Measurements from ENCODE around the gene PSMD6. TPM values are rescaled to one million over a fixed set of nuclear protein-coding genes. Genes with fewer than 3 reads are reported as not detected.

Gene PSMD6
- total and polyA plus RNA-seq, 7 donors, result 49.2 to 71.7 (median 61.9) TPM

GRCh38 chr3:63980019-63980418 lies 43.3 kb downstream of the PSMD6 start:
- no peak for TF ChIP-seq POLR2AphosphoS5 (IDR thresholded peaks at IDR 0.05)
- Histone ChIP-seq H3K27me3 (no peaks in the 10 kb centered on the region), H3K4me3 (no peak overlapping the region), H3K9me3 (no peaks in the 10 kb centered on the region), H3K36me3 (peaks cover 0 to 47% (median 3%) of the 10 kb centered on the region in 4 donors), H3K27ac (peak overlapping the region in 2 of 4 donors; percentile 13 to 49), H3K4me1 (peaks cover 0 to 60% (median 31%) of the 10 kb centered on the region in 4 donors)
- intact Hi-C loops (cut with DNase I), result no loop called here
- WGBS, 2 donors, result 94% methylated on average over 2 of the region's 2 CpGs
- no peak for DNase-seq

GRCh38 chr3:63979093-63979885 lies 44.0 kb downstream of the PSMD6 start:
- TF ChIP-seq EP300 (IDR thresholded peaks at IDR 0.05) (no peak), CTCF (IDR thresholded peaks at IDR 0.05) (no peak), POLR2A (IDR thresholded peaks at IDR 0.05) (no peak), POLR2AphosphoS5 (IDR thresholded peaks at IDR 0.05) (no peak)

GRCh38 chr3:63977893-63978292 lies 45.4 kb downstream of the PSMD6 start:
- no peak for DNase-seq
- Histone ChIP-seq H3K9me3 (no peaks in the 10 kb centered on the region), H3K27ac (no peak overlapping the region), H3K27me3 (no peaks in the 10 kb centered on the region), H3K4me1 (peaks cover 0 to 69% (median 45%) of the 10 kb centered on the region in 4 donors), H3K4me3 (no peak overlapping the region), H3K36me3 (peaks cover 0 to 30% (median 3%) of the 10 kb centered on the region in 4 donors)
- WGBS, 2 donors, result 75 to 79% methylated on average over 4 of the region's 4 CpGs
- TF ChIP-seq CTCF (IDR thresholded peaks at IDR 0.05) (no peak), EP300 (IDR thresholded peaks at IDR 0.05) (no peak), POLR2A (IDR thresholded peaks at IDR 0.05) (no peak), POLR2AphosphoS5 (IDR thresholded peaks at IDR 0.05) (no peak)
- intact Hi-C loops (cut with DNase I), result no loop called here

More at GRCh38 chr3:63979093-63979885, 44.0 kb downstream of the PSMD6 start:
- WGBS, 2 donors, result 62 to 68% methylated on average over 12 of the region's 12 CpGs
- Histone ChIP-seq H3K27ac (peak overlapping the region in 2 of 4 donors; percentile 13 to 49), H3K9me3 (no peaks in the 10 kb centered on the region), H3K27me3 (no peaks in the 10 kb centered on the region), H3K4me1 (peaks cover 0 to 63% (median 36%) of the 10 kb centered on the region in 4 donors), H3K36me3 (peaks cover 0 to 40% (median 3%) of the 10 kb centered on the region in 4 donors), H3K4me3 (no peak overlapping the region)
- intact Hi-C loops (cut with DNase I), result no loop called here
- DNase-seq, result no peak

GRCh38 chr3:63976872-63977200 lies 46.5 kb downstream of the PSMD6 start:
- intact Hi-C loops (cut with DNase I), result no loop called here
- H3K27me3 ChIP-seq, result no peaks in the 10 kb centered on the region
- no peak for DNase-seq
- no peak for TF ChIP-seq EP300 (IDR thresholded peaks at IDR 0.05)
- TF ChIP-seq POLR2AphosphoS5 (IDR thresholded peaks at IDR 0.05), result no peak
- no peak for TF ChIP-seq POLR2A (IDR thresholded peaks at IDR 0.05)
- no peak for TF ChIP-seq CTCF (IDR thresholded peaks at IDR 0.05)
- WGBS, 2 donors, result 83 to 94% methylated on average over 2 of the region's 2 CpGs
- peak overlapping the region in 2 of 4 donors; percentile 29 to 44 for H3K27ac ChIP-seq
- H3K4me3 ChIP-seq, result no peak overlapping the region
- peaks cover 0 to 80% (median 55%) of the 10 kb centered on the region in 4 donors for H3K4me1 ChIP-seq
- no peaks in the 10 kb centered on the region for H3K9me3 ChIP-seq
- H3K36me3 ChIP-seq, result peaks cover 0 to 20% (median 1%) of the 10 kb centered on the region in 4 donors

GRCh38 chr3:63976161-63976871 lies 47.0 kb downstream of the PSMD6 start:
- Histone ChIP-seq H3K9me3 (no peaks in the 10 kb centered on the region), H3K4me3 (no peak overlapping the region), H3K27me3 (no peaks in the 10 kb centered on the region), H3K36me3 (peaks cover 0 to 15% (median 0%) of the 10 kb centered on the region in 4 donors), H3K4me1 (peaks cover 0 to 85% (median 58%) of the 10 kb centered on the region in 4 donors), H3K27ac (peak overlapping the region in 3 of 4 donors; percentile 29 to 44 (median 33))
- no peak for TF ChIP-seq CTCF (IDR thresholded peaks at IDR 0.05)
- peak in 1 of 4 donors; percentile 70 for TF ChIP-seq EP300 (IDR thresholded peaks at IDR 0.05)
- TF ChIP-seq POLR2AphosphoS5 (IDR thresholded peaks at IDR 0.05), result peak; percentile 33 to 69 (median 50)
- no peak for TF ChIP-seq POLR2A (IDR thresholded peaks at IDR 0.05)
- no peak for DNase-seq
- WGBS, 2 donors, result 87 to 94% methylated on average over 4 of the region's 4 CpGs
- intact Hi-C loops (cut with DNase I), result no loop called here
